Measurements from ENCODE around the gene SGCE. TPM values are rescaled to one million over a fixed set of nuclear protein-coding genes. Genes with fewer than 3 reads are reported as not detected.

The SGCE gene
- total and polyA plus RNA-seq, 12 donors: 32.2 to 230 (median 142) TPM

DNA sequence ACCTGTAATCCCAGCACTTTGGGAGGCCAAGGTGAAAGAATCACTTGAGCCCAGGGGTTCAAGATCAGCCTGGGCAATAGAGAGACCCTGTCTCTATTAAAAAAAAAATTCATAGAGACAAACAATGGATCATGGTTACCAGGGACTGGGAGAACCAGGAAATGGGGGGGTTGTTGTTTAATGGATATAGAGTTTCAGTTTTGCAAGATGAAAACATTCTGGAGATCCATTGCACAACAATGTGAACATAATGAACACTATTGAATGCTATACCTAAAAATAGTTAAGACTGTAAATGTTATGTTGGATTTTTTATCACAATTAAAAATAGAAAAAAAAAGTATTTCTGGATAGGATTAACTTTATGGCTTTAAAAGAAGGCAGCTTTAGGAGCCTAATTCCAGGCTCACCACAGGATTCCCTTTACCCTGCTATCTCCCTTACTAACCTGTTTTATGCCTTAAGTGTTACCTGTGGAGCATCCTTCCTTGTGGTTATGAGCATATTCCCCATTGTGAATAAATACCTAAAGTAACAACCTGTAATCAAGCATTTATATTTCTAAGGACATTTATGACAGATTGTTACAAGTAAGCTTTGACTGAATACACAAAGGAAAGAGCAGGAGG lies 45.1 kb upstream of the SGCE start:
- no peaks in the 10 kb centered on the region for H3K27me3 ChIP-seq
- H3K4me3 ChIP-seq: no peak overlapping the region
- H3K36me3 ChIP-seq (replicated peaks in 1 of 2): no peaks in the 10 kb centered on the region
- TF ChIP-seq, protein P1, sequence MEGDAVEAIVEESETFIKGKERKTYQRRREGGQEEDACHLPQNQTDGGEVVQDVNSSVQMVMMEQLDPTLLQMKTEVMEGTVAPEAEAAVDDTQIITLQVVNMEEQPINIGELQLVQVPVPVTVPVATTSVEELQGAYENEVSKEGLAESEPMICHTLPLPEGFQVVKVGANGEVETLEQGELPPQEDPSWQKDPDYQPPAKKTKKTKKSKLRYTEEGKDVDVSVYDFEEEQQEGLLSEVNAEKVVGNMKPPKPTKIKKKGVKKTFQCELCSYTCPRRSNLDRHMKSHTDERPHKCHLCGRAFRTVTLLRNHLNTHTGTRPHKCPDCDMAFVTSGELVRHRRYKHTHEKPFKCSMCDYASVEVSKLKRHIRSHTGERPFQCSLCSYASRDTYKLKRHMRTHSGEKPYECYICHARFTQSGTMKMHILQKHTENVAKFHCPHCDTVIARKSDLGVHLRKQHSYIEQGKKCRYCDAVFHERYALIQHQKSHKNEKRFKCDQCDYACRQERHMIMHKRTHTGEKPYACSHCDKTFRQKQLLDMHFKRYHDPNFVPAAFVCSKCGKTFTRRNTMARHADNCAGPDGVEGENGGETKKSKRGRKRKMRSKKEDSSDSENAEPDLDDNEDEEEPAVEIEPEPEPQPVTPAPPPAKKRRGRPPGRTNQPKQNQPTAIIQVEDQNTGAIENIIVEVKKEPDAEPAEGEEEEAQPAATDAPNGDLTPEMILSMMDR (IDR thresholded peaks at IDR 0.05): no peak
- no peak for TF ChIP-seq POLR2A (IDR thresholded peaks at IDR 0.05)
- no peak for DNase-seq
- peaks cover 8 to 20% of the 10 kb centered on the region in 2 donors for H3K4me1 ChIP-seq (replicated peaks in 1 of 2)
- no peak overlapping the region for H3K27ac ChIP-seq
- intact Hi-C loops (cut with DNase I): no loop called here
- H3K9me3 ChIP-seq (replicated peaks in 1 of 3): no peaks in the 10 kb centered on the region

DNA sequence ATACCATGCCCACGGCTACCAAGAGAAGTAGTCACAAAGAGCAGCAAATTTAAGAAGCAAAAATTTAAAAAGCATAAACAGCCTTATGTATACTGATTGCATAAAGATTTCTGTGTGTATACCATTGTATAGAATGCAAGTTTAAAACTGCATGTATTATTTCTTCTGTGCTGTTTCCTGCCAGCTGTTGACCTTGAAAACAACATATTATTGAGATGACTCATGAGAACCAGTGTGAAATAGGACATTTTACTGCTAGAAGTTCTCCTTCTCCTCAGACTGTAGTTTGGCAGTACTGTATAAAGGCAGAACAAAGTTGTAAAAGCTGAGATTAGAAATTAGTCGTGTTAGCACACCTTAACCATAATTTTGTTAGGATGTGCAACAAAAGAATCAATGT lies 42.3 kb upstream of the SGCE start:
- Histone ChIP-seq H3K27me3 (no peaks in the 10 kb centered on the region), H3K36me3 (replicated peaks in 1 of 2) (no peaks in the 10 kb centered on the region), H3K4me3 (no peak overlapping the region), H3K9me3 (replicated peaks in 1 of 3) (no peaks in the 10 kb centered on the region), H3K27ac (peak overlapping the region in 3 of 5 donors; percentile 27 to 54 (median 53)), H3K4me1 (replicated peaks in 1 of 2) (peaks cover 8 to 20% of the 10 kb centered on the region in 2 donors)
- TF ChIP-seq, protein P1 (IDR thresholded peaks at IDR 0.05): no peak
- no peak for TF ChIP-seq POLR2A (IDR thresholded peaks at IDR 0.05)
- peak in 1 of 7 donors; percentile 8 for DNase-seq
- WGBS, 4 donors: 34 to 42% (median 36%) methylated on average over 2 of the region's 2 CpGs
- intact Hi-C loops (cut with DNase I): no loop called here

DNA sequence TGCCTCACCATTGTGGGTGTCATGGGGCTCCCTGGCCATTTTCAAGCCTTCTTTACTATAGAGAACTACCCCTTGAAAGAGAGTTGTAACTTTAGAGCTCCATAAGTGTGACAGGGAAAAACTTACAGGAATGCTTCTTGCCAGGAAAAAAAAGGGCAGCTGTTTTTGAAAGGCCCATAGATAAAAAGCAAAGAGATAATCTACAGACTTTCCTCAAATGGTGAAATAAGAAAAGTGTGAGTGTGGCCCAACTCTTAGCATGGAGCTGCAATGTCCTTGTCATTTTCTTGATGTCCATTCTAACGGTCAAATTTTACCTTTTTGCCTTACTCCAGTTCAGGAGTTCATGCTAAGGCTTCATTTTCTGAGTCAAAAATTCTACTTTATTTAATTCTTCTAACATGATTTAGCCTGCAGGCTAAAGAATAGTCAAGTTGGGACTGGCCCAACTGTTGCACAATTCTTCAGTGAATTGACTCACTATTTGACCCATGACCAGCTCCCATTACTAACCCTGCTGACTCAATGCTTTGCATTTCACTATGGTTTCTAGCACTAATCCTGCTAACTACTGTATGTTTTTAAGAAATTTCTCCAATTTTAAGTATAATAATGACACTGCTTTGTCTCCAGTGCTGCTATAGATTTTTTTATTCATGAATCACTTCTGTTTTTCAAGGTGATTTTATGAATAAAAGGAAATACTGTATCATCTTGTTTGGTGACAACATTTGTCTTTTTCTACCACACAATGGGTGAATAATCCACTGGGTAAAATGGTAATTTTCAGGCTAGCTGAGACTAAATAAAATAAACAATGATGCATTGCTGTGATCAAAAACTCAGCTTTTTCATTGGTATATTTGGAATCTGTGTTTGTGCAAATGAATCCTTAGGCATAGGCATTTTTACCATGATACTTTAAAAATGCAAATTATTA lies 41.4 kb upstream of the SGCE start:
- WGBS, 4 donors: 28 to 48% (median 32%) methylated on average over 1 of the region's 1 CpG
- H3K9me3 ChIP-seq (replicated peaks in 1 of 3): no peaks in the 10 kb centered on the region
- intact Hi-C loops (cut with DNase I): no loop called here

DNA sequence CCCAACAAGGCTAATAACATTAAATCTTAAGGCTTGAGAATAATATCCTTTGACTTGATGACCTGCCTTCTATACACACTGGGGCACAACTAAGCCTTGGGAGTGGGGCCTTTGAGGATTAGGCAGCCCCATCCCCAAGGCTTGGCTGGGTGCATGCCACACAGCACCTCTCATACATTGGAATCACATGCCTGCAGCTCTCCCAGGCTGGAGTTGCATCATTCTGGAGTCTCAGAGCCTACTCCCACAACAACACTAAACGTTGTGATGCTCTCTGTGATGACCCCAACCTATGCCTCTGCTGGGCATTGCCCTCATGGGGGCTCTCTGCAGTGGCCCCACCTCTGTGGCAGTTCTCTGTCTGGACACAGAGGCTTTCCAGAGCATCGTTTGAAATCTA lies 31.9 kb upstream of the SGCE start:
- no peak overlapping the region for H3K4me3 ChIP-seq
- TF ChIP-seq POLR2A (IDR thresholded peaks at IDR 0.05): no peak
- TF ChIP-seq, protein P1 (IDR thresholded peaks at IDR 0.05): no peak
- no peaks in the 10 kb centered on the region for H3K4me1 ChIP-seq (replicated peaks in 1 of 2)
- no peaks in the 10 kb centered on the region for H3K9me3 ChIP-seq (replicated peaks in 1 of 3)
- no peaks in the 10 kb centered on the region for H3K36me3 ChIP-seq (replicated peaks in 1 of 2)
- WGBS, 4 donors: 60 to 75% (median 68%) methylated on average over 2 of the region's 2 CpGs; no CpG with 5 or more reads in 1 of the 4 donors
- H3K27ac ChIP-seq: no peak overlapping the region
- intact Hi-C loops (cut with DNase I): no loop called here
- no peak for DNase-seq
- no peaks in the 10 kb centered on the region for H3K27me3 ChIP-seq

More for the DNA sequence above, 41.4 kb upstream of the SGCE start:
- no peaks in the 10 kb centered on the region for H3K27me3 ChIP-seq
- peaks cover 8 to 20% of the 10 kb centered on the region in 2 donors for H3K4me1 ChIP-seq (replicated peaks in 1 of 2)
- TF ChIP-seq, protein P1 (IDR thresholded peaks at IDR 0.05): peak in 1 of 6 experiments; percentile 6
- TF ChIP-seq POLR2A (IDR thresholded peaks at IDR 0.05): no peak
- H3K4me3 ChIP-seq: no peak overlapping the region
- H3K36me3 ChIP-seq (replicated peaks in 1 of 2): no peaks in the 10 kb centered on the region
- peak; percentile 70 to 87 (median 83) for DNase-seq
- peak overlapping the region; percentile 17 to 59 (median 53) for H3K27ac ChIP-seq
